Embryonic facial prominence (tissue), 1 donor: ENCODE results near the gene LPCAT4.

ENCODE experiments used
- DNase-seq: peaks from one replicate; pipeline ENCODE4 v3.0.0-alpha.2; 2016; ENCODE audit errors: extremely low spot score

LPCAT4 gene

GRCh38 chr15:34336991-34337556 lies 29.9 kb downstream of the LPCAT4 start:
- no peak for DNase-seq

DNA sequence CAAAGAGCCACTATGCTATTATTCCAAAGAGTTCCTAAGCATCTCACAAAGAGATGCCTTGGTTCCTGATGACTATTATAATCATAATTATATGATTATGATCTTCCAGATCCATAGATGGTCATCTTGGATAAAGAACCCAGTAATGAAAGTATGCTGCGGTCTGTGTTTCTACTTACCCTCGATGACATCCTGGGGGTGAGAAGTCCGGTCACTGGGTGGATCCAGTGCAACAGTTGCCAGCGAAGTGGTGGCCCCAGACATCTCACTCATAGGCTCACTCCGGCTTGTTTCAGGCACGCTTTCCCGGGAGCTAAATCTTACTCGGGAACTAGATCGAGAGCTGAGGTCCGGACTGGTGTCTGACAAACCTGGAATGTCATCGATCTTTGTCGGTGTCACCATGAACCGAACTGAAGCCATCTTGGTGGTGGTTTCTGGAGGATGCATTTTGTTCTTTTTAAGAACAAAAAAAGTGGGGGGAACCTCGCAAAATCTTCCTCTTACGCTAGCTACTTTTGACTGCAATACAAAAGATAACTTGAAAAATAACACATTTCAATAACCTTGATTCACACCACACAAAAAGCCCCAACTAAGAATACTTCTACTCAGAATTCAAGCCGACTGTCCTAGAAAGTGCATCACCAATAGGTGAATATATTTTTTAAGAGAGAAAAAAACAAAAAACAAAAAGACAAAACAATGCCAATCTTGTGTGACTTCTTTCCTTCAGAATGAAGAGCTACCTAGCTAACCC lies 30.6 kb downstream of the LPCAT4 start:
- DNase-seq: no peak

GRCh38 chr15:34335176-34336032 lies 31.6 kb downstream of the LPCAT4 start:
- DNase-seq: no peak

GRCh38 chr15:34334672-34335071 lies 32.3 kb downstream of the LPCAT4 start:
- DNase-seq: no peak

- no peak for DNase-seq
These were observed 34.4 kb downstream of the LPCAT4 start for GRCh38 chr15:34332553-34333120.

- no peak for DNase-seq
These were observed 35.2 kb downstream of the LPCAT4 start for GRCh38 chr15:34331809-34332208.

DNA sequence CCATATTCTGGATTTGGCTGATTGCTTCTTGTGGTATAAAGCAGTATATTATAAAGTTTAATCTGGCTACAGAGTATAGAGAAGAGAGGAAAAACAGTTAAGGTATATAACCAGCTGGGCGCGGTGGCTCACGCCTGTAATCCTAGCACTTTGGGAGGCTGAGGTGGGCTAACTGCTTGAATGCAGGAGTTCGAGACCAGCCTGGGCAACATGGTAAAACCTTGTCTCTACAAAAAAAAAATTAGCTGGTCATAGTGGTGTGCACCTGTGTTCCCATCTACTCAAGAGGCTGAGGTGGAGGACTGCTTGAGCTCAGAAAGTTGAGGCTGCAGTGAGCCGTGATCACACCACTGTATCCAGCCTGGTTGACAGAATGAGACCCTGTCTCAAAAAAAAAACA lies 36.7 kb downstream of the LPCAT4 start:
- no peak for DNase-seq

- DNase-seq: no peak
These were observed 38.0 kb downstream of the LPCAT4 start for GRCh38 chr15:34329006-34329405.

- no peak for DNase-seq
These were observed 39.1 kb downstream of the LPCAT4 start for GRCh38 chr15:34327906-34328305.

DNA sequence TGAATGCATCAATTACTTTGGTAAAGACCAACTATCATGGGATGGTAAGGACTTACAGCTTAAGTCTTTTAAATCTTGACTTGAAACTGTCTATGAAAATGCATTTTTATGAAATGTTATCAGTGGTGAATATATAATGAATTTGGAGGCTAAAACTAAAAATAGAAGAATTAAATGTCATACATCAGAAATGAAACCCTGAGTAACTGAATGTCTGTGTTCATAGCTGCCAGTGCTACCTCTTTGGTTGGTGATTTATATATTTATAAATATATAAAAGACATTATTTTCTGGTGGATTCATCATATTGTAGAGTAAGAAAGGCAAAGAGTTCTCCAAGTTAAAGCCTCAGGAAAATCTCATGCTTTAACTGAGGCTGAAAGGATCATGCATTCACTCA lies 41.6 kb downstream of the LPCAT4 start:
- no peak for DNase-seq

- DNase-seq: no peak
These were observed 42.1 kb downstream of the LPCAT4 start for GRCh38 chr15:34324933-34325332.

DNA sequence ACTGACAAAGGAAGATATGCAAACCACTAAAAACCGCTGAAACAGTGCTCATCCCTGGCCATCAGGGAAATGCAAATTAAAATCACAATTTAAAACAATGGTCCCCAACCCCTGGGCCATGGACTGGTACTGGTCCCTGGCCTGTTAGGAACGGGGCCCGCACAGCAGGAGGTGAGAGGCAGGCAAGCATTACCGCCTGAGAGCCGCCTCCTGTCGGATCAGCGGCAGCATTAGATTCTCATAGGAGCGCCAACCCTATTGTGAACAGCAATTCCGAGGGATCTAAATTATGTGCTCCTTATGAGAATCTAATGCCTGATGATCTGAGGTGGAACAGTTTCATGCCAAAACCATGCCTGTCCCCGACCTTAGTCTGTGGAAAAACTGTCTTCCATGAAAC lies 43.8 kb downstream of the LPCAT4 start:
- DNase-seq: no peak

GRCh38 chr15:34318277-34319079 lies 48.5 kb downstream of the LPCAT4 start:
- no peak for DNase-seq

GRCh38 chr15:34314491-34315490 lies 52.2 kb downstream of the LPCAT4 start:
- no peak for DNase-seq

DNA sequence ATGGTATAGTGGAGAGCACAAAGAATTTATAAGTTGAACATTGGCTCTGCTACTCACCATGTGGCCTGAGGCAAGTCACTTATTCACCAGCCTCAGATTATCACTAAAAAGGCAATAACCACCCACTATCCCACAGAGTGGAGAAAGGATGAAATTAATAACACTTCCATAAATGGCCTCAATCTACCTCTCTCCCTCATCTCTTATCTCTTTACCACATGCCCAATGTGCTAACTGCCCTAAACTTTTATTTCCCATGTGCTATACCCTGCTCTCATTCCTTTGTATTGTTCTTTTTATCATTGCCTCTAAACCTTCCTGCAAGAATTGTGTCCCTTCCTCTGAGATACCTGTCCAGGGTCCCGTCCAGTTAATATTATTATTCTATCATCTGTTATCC lies 55.4 kb downstream of the LPCAT4 start:
- no peak for DNase-seq
